A549 (cell line): ENCODE results near the gene ADARB2.

Experiments
- BHLHE40 ChIP-seq: IDR thresholded peaks from 2 replicates; pipeline ENCODE4 v1.6.1; 2012; ENCODE audit warnings: low read depth, low read length, inconsistent platforms
- CHD2 ChIP-seq: fragments of 150-350 bp; IDR thresholded peaks from 2 replicates; pipeline ENCODE4 v1.6.1; 2014; ENCODE audit warnings: low read length; ENCODE audit not compliant: partially characterized antibody
- EHMT2 ChIP-seq: fragments of 200-600 bp; sonication (generic); IDR thresholded peaks from 2 replicates; pipeline ENCODE4 v1.6.1; 2016; ENCODE audit warnings: antibody characterized with exemption, low read depth, mild to moderate bottlenecking, moderate library complexity
- EP300 ChIP-seq, 2 experiments: fragments of >200 bp; sonication (Bioruptor Twin); formaldehyde crosslinking; IDR thresholded peaks; 2 replicates in 1 of 2; 3 replicates in 1 of 2; pipeline ENCODE4 v1.6.1; 2016 to 2017
- TF ChIP-seq, protein P1 (sequence below): fragments of 200-600 bp; sonication (generic); IDR thresholded peaks from 2 replicates; pipeline ENCODE4 v1.6.1; 2016; ENCODE audit warnings: antibody characterized with exemption, mild to moderate bottlenecking, moderate library complexity
- TF ChIP-seq, protein P2 (sequence below): fragments of 150-350 bp; IDR thresholded peaks from 2 replicates; pipeline ENCODE4 v1.6.1; 2014; ENCODE audit warnings: low read depth, mild to moderate bottlenecking, low read length
- TF ChIP-seq, protein P3 (sequence below): fragments of >200 bp; sonication (Bioruptor Twin); formaldehyde crosslinking; IDR thresholded peaks from 3 replicates; pipeline ENCODE4 v1.5.1; 2016
- TF ChIP-seq, protein P4 (sequence below): fragments of 450-650 bp; IDR thresholded peaks from 2 replicates; pipeline ENCODE4 v1.6.1; 2014; ENCODE audit warnings: antibody characterized with exemption
- TF ChIP-seq, protein P5 (sequence below): IDR thresholded peaks from 2 replicates; pipeline ENCODE4 v1.6.1; 2012
- TF ChIP-seq, protein P6 (sequence below): fragments of >200 bp; sonication (Bioruptor Twin); formaldehyde crosslinking; IDR thresholded peaks from 3 replicates; pipeline ENCODE4 v1.6.1; 2016

DNA sequence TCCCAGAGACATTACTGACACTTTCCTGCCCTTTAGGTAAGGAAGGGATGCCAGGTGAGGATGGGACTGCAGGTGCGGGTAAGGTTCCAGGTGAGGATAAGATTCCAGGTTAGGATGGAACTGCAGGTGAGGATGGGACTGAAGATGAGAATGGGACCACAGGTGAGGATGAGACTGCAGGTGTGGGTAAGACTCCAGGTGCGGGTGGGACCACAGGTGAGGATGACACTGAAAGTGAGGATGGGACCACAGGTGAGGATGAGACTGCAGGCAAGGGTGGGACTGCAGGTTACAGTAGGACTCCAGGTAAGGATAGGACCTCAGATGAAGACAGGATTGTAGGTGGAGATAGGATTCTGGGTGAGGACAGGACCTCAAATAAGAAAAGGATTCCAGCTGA, 358.9 kb downstream of the ADARB2 start:
- TF ChIP-seq BHLHE40 (no peak), EP300 (IDR thresholded peaks at IDR 0.05) (no peak), CHD2 (no peak), EHMT2 (no peak)
- TF ChIP-seq, protein P1, sequence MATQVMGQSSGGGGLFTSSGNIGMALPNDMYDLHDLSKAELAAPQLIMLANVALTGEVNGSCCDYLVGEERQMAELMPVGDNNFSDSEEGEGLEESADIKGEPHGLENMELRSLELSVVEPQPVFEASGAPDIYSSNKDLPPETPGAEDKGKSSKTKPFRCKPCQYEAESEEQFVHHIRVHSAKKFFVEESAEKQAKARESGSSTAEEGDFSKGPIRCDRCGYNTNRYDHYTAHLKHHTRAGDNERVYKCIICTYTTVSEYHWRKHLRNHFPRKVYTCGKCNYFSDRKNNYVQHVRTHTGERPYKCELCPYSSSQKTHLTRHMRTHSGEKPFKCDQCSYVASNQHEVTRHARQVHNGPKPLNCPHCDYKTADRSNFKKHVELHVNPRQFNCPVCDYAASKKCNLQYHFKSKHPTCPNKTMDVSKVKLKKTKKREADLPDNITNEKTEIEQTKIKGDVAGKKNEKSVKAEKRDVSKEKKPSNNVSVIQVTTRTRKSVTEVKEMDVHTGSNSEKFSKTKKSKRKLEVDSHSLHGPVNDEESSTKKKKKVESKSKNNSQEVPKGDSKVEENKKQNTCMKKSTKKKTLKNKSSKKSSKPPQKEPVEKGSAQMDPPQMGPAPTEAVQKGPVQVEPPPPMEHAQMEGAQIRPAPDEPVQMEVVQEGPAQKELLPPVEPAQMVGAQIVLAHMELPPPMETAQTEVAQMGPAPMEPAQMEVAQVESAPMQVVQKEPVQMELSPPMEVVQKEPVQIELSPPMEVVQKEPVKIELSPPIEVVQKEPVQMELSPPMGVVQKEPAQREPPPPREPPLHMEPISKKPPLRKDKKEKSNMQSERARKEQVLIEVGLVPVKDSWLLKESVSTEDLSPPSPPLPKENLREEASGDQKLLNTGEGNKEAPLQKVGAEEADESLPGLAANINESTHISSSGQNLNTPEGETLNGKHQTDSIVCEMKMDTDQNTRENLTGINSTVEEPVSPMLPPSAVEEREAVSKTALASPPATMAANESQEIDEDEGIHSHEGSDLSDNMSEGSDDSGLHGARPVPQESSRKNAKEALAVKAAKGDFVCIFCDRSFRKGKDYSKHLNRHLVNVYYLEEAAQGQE = no peak
- TF ChIP-seq, protein P2, sequence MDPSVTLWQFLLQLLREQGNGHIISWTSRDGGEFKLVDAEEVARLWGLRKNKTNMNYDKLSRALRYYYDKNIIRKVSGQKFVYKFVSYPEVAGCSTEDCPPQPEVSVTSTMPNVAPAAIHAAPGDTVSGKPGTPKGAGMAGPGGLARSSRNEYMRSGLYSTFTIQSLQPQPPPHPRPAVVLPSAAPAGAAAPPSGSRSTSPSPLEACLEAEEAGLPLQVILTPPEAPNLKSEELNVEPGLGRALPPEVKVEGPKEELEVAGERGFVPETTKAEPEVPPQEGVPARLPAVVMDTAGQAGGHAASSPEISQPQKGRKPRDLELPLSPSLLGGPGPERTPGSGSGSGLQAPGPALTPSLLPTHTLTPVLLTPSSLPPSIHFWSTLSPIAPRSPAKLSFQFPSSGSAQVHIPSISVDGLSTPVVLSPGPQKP = no peak
- TF ChIP-seq, protein P3, sequence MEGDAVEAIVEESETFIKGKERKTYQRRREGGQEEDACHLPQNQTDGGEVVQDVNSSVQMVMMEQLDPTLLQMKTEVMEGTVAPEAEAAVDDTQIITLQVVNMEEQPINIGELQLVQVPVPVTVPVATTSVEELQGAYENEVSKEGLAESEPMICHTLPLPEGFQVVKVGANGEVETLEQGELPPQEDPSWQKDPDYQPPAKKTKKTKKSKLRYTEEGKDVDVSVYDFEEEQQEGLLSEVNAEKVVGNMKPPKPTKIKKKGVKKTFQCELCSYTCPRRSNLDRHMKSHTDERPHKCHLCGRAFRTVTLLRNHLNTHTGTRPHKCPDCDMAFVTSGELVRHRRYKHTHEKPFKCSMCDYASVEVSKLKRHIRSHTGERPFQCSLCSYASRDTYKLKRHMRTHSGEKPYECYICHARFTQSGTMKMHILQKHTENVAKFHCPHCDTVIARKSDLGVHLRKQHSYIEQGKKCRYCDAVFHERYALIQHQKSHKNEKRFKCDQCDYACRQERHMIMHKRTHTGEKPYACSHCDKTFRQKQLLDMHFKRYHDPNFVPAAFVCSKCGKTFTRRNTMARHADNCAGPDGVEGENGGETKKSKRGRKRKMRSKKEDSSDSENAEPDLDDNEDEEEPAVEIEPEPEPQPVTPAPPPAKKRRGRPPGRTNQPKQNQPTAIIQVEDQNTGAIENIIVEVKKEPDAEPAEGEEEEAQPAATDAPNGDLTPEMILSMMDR = no peak
- TF ChIP-seq, protein P4, sequence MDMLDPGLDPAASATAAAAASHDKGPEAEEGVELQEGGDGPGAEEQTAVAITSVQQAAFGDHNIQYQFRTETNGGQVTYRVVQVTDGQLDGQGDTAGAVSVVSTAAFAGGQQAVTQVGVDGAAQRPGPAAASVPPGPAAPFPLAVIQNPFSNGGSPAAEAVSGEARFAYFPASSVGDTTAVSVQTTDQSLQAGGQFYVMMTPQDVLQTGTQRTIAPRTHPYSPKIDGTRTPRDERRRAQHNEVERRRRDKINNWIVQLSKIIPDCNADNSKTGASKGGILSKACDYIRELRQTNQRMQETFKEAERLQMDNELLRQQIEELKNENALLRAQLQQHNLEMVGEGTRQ = no peak
- TF ChIP-seq, protein P5, sequence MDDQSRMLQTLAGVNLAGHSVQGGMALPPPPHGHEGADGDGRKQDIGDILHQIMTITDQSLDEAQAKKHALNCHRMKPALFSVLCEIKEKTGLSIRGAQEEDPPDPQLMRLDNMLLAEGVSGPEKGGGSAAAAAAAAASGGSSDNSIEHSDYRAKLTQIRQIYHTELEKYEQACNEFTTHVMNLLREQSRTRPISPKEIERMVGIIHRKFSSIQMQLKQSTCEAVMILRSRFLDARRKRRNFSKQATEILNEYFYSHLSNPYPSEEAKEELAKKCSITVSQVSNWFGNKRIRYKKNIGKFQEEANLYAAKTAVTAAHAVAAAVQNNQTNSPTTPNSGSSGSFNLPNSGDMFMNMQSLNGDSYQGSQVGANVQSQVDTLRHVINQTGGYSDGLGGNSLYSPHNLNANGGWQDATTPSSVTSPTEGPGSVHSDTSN = no peak
- TF ChIP-seq, protein P6, sequence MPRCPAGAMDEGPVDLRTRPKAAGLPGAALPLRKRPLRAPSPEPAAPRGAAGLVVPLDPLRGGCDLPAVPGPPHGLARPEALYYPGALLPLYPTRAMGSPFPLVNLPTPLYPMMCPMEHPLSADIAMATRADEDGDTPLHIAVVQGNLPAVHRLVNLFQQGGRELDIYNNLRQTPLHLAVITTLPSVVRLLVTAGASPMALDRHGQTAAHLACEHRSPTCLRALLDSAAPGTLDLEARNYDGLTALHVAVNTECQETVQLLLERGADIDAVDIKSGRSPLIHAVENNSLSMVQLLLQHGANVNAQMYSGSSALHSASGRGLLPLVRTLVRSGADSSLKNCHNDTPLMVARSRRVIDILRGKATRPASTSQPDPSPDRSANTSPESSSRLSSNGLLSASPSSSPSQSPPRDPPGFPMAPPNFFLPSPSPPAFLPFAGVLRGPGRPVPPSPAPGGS = no peak
